ENCODE results near the gene PATJ. TPM values are rescaled to one million over a fixed set of nuclear protein-coding genes. Genes with fewer than 3 reads are reported as not detected.
"Not testable (repeated sequence)": the region's sequence is repeated elsewhere in the genome, so short reads cannot be mapped to it uniquely, and the experiment has no call there.

PATJ gene
- polyA plus RNA-seq, 1 donor = 3.5 TPM

DNA sequence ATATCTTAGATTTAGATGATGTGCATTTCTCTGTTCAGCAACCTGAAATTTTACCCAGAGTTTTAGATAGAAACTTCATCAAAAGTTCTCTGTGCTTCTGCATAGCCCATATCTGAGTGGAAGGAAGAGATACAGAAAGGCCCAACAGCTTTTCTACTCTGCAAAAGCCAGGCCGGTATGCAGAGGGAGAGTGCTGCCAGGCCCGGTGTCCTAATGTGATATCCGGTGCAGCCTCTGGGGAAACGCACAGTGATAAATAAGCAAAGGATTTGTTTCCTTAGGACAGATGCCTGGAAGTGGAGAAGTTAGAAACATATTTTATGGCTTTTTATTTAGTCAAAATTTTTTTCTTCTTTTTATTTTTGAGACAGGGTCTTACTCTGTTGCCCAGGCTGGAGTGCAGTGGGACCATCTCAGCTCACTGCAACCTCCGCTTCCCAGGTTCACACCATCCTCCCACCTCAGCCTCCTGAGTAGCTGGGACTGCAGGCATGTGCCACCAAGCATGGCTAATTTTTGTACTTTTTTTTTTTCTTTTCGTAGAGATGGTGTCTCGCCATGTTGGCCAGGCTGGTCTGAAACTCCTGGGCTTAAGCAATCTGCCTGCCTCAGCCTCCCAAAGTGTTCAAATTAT lies 145.8 kb downstream of the PATJ start:
- DNase-seq (ENCODE audit: low read depth) = no peak

DNA sequence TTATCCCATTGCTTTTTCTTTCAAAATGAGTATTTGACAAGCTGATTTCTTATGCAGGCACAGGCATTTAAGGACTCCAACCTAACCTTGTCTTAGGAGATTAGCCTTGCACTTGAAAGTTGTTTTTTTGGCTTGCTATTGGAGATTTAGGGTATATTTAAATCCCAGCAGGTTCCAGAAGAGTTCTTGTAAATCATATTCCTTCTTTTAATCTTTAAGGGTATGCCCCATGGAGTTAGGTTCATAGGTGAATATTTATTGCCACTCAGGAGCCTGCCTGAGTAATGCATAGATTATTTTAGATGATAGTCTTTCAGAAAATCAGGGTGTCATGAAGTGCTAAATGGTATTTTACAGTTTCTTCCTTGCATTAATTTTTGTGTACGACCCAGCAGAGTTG lies 146.5 kb downstream of the PATJ start:
- no peak for DNase-seq (ENCODE audit: low read depth)

DNA sequence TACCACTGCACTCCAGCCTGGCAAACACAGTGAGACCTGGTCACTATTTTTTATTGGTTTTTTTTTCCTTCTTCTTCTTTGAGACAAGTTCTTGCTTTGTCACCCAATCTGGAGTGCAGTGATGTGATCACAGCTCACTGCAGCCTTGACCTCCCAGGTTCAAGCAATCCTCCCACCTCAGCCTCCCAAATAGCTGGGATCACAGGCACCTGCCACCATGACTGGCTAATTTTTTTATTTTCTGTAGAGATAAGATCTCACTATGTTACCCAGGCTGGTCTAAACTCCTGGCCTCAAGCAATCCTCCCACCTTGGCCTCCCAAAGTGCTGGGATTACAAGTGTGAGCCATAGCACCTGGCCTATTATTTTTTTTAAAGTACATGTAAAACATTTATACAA lies 148.2 kb downstream of the PATJ start:
- not testable (repeated sequence) for DNase-seq (ENCODE audit: low read depth)

DNA sequence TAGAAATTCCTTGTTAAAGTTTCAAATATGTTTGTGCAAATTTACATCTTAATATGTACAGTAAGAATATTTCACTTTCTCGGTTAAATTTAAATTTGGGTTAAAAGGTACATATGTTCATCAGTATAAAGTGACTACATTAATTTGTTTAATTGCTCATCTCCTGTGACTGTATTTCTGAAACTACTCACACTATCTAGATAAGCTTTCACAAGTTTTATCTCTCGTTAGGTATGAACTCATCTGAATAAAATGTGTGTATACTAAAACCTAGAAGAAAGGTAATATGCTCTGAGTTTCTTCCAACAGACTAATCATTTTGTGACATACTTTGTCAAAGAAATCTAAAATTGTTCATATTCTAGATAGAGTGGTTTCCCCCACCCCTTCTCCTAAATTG lies 150.7 kb downstream of the PATJ start:
- no peak for DNase-seq (ENCODE audit: low read depth)

DNA sequence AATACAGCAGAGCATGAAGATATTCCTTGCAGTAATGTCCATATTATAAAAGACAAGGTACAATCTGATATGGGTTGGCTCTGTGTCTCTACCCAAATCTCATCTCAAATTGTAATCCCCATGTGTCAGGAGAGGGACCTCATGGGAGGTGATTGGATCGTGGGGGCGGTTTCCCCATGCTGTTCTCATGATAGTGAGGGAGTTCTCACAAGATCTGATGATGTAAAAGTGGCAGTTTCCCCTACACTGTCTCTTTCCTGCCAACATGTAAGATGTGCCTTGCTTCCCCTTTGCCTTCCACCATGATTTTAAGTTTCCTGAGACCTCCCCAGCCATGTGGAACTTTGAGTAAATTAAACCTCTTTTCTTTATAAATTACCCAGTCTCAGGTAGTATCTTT lies 152.0 kb downstream of the PATJ start:
- not testable (repeated sequence) for DNase-seq (ENCODE audit: low read depth)

DNA sequence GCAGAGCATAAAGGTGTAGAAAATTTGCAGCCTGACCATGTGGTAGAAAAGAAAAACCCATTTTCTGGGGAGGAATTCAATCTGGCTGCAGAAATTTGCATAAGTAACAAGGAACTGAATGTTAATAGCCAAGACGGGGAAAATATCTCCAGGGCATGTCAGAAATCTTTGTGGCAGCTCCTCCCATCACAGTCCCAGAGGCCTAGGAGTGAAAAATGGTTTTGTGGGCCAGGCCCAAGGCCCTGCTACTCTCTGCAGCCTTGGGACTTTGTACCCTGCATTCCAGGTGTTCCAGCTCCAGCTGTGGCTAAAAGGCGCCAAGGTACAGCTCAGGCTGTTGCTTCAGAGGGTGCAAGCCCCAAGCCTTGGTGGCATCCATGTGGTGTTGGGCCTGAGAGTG lies 152.9 kb downstream of the PATJ start:
- DNase-seq (ENCODE audit: low read depth) = no peak

DNA sequence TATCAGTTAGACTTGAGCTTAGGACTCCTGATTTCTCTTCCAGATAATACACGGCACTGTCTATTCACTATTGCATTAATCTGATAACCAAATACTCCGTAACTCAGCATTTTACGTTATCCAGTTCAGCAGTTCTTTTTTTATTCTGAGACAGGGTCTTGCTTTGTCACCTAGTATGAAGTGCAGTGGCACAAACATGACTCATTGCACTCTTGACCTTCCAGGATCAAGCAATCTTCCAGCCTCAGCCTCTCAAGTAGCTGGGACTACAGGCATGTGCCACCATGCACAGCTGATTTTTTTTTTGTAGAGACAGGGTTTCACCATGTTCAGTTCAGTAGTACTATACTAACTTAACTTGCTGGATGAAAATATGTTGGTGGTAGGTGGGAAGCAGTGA lies 156.4 kb downstream of the PATJ start:
- DNase-seq (ENCODE audit: low read depth) = no peak

DNA sequence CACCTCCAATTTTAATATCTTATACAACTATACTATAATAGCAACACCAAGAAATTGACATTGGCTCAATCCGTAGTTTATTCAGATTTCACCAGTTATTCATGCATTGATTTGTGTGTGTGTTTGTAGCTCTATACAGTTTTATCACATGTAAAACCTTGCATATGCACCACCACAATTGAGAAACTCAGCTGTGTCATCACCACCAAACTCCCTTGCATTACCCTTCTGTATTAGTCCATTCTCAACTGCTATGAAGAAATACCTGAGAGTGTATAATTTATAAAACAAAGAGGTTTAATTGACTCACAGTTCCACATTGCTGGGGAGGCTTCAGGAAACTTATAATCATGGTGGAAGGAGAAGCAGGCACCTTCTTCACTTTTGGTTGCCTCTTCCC lies 162.1 kb downstream of the PATJ start:
- no peak for DNase-seq (ENCODE audit: low read depth)

DNA sequence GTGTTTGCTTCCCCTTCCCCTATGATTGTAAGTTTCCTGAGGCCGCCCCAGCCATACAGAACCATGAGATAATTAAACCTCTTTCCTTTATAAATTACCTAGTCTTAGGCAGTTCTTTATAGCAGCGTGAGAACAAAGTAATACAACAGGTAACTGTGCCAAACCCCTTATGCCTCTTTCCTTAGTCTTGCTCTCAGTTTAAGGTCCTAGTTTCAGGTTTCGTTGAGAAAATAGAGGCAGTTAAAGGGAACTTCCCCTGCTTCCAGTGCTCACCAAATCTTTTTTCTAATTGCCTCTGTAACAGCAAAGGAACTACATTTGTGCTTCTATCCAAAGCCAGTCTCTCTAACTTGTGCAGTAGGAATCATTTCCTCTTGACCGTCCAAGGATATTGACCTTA lies 164.8 kb downstream of the PATJ start:
- DNase-seq (ENCODE audit: low read depth) = no peak

DNA sequence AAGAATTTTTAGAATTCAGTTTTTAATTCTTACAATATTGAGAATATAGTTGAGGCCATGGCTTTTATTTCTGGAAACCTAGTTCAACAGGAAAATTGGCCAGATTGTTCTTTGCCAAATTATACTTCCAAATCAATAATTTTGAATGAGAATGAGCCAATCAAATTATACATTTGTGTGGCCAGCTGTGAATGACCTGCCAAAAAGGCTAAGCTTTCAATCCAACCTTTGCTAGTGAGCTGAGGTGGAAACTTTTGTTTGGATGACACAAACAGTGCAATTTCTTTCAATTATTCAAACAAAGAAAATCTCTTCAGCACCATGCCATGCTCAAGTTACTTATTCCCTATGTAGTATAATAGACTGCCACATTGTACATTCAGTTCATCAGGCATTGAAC lies 167.8 kb downstream of the PATJ start:
- no peak for DNase-seq (ENCODE audit: low read depth)

DNA sequence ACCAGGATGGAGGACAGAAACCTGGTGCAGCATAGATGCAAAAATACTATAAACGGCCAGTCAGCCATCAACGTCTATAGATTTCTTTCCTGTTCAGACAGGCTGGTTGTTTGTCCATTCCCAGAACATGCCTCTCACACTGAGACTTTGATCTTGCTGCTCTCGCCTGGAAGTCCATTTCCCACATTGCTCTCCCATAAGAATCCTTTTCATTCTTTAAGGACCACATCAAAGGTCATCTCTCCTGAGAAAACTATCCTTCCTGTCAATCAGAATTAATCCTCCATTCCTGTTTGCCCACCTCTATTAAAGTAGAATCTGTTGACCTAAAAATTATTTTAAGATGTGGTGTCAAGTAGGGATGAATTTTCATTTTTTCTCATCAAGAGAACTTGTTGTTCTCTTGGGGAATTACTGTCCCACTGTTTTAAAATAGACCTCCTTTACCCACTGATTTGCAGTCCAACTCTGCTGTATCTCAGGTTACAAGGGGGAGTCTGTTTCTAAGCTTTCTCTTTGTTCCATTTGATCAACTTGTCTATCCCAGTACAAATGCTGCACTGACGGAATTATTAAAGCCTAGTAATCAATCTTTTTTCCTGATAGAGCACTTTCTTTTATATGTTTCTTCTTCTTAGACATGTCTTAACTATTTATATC lies 172.7 kb downstream of the PATJ start:
- DNase-seq (ENCODE audit: low read depth) = no peak

DNA sequence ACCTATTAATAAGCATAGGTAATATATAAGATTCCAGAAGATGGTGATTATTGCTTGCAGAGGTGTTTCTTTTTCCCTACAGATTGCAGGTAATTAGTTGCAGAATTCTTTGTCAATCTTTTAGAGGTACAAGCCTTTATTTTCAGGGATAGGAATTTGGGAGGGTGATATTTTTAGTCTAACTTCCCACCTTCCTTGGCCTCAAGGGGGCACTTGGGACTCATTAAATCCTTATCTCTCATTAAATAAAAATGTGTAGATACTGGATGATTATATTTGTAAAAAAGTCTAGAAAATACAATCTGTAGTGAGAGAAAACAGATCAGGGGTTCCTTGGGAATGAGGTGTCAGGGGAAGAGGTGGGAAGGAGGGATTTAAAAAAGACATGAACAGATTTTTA lies 179.2 kb downstream of the PATJ start:
- DNase-seq (ENCODE audit: low read depth) = no peak

DNA sequence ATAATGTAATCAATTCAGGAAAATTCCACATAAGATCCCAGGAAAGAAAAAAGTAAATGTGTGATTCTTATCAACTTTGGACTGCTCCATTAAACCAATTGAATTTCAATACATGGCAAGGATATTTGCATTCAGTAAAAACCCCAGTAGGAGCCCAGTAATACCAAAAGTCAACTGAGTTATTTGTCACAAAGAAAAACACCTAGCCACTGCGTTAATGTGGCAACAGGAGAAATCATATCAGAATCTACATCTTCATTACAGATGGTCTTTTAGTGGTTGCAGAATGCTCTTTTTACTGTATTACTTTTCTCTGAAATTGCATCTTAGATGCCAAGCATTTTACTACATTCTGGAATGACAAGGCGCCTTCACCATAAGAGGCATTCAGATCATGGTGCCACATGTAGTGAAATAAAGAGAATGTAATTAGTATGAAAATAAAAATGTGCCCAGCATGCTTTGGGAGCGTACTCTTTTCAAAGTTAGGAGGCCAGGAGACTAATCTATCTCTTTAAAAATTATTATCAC lies 180.7 kb downstream of the PATJ start:
- DNase-seq (ENCODE audit: low read depth) = no peak

DNA sequence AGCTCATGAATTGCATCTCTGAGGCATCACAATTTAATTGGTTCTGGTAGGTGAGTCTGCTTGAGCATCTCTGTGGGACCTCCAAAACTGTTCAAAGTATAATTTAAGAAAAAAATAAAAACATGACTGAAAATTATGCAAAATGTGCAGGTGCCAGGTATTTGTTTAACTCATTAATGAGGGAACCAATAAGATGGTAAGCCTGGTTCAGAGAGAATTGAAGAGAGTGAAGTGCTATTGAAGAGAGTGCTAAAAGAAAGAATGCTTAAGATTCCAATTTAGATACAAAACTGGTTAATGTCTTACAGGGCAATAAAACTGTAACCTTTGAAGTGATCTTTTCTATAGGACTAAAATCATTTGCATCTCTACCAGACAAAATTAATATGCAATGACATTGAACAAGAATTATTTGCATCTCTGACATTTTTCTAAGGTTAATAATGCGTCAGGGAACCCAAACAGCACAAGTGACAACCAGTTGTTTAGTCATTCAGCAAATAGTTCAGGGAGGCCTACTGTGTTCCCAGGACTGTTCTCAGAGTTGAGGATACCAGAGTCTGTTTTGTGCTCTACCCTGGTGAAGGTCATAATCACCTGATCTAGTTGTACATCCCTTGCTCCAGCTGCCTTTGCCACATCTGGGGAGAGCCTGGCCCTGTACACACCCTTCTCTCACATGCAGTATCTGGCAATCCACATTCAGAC lies 183.5 kb downstream of the PATJ start:
- DNase-seq (ENCODE audit: low read depth) = no peak

DNA sequence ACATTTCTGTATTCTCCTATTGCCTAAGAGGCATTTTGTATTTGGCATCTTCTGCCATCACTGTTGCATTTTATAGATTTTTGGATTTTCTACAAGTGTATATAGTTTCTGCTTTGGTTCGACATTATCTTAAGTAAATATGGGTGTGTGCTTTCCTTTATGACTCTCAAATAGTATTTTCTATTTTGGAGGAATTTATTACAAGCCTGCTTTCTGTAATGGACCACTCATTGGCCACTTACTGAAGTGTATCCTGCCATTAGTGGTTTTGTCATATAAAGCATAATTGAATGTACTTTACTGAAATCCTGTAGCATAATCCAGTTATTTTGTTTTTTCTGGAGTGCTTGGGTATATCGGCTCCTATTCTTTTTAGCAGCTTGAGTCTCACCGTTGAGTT lies 184.3 kb downstream of the PATJ start:
- no peak for DNase-seq (ENCODE audit: low read depth)

DNA sequence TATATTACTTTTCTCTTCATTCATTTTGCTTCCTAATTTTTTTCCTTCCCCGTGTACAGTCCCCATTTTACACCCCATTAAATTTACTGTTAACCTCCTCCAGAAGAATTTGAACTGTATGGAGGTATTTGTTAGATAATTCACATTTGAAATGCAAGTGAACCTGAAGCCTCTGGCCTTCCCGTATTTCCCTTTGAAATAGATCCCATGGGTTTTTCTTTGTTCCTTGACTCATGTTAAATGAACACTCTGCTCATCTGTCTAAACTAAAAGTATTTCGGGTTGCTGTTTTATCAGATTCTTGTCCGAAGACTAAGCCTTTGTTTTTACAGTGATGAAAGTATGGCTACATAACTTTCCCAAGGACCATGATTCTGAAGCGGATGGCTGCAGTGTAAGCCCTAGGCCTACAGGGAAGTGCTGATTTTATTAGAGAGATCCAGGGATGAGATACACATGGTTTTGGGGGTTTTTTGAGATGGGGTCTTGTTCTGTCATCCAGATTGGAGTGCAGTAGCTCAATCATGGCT lies 187.9 kb downstream of the PATJ start:
- DNase-seq (ENCODE audit: low read depth) = no peak

DNA sequence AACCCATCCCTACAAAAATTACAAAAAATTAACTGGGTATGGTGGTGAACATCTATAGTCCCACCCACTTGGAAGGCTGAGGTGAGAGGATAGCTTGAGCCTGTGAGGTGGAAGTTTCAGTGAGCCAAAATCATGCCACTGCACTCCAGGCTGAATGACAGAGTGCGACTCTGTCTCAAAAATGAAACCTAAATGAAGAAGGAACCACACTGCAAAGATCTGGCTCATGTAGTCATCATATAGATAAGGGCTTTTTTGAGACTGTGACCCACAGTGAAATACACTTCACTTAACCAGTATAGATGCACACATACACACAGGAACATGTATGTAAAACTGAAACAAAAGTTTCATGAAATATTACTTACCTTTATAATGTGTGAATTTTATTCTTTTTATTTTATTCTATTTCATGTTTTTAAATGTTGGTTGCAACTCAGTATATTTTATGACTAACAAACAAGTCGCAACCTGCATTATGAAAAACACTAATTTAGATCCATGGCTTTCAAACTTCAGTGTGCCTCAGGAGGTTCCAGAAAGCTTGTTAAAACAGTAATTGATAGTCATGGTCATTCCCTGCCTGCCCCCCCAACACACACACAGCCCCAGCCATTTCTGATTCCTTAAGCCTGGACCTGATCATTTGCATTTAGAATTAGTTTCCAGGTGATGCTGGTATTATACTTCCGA lies 189.5 kb downstream of the PATJ start:
- no peak for DNase-seq (ENCODE audit: low read depth)

DNA sequence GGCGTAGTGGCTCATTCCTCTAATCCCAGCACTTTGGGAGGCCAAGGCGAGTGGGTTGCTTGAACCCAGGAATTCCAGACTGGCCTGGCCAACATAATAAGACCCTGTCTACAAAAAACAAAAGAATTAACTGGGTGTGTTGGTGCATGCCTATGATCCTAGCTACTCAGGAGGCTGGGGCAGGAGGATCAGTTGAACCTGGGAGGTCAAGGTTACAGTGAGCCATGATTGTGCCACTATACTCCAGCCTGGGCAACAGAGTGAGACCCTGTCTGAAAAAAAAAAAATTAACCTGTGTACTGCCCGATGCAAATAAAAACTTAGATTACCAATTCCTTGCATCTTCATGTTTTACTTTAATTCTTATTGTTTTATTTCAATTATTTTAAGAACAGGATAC lies 193.2 kb downstream of the PATJ start:
- no peak for DNase-seq (ENCODE audit: low read depth)

DNA sequence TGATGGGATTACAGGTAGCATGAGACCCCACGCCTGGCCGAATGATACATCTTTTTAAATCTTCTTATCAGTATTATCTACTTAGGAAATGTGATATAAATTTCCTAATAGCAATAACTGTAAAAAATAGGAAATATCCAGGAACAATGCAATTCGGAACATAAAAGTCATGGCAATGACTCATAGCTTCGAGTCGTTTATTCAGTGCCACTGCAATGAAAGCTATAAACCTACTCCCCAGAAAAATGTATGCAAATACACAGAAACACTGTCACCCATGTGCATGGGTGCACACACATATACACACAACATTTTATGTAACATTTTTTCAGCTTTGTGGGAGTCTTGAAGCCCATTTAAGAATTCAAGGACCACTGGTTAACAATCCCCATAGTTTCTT lies 194.6 kb downstream of the PATJ start:
- no peak for DNase-seq (ENCODE audit: low read depth)

DNA sequence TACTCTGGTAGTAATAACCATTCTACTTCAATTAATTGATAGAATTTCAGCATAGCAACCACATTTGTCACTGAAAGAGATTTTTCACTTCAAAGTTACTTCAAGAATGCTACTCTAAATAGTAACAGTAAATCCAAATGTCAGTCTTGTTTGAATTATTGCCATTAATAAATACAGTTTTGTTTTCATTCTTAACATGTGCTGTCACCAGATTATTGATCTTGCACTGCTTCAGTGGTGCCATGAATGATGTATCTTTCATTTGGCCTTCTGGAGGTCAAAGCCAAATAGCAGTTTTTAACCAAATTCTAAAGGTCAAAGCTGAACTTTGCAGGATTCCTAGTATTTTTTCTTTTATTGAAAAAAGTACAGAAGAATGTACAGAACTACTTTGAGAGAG lies 199.5 kb downstream of the PATJ start:
- no peak for DNase-seq (ENCODE audit: low read depth)

DNA sequence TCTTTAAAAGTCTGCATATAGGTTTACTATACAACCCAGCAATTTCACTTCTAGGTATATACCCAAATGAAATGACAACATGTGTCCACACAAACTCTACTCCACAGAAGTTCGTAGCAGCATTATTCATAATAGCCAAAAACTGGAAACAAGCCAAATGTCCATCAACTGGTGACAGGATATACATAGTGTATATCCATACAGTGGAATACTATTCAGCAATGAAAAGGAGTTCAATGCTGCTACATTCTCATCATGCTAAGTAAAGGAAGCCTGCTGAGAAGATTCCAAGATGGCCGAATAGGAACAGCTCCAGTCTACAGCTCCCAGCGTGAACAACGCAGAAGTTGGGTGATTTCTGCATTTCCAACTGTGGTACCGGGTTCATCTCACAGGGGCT lies 200.6 kb downstream of the PATJ start:
- no peak for DNase-seq (ENCODE audit: low read depth)

DNA sequence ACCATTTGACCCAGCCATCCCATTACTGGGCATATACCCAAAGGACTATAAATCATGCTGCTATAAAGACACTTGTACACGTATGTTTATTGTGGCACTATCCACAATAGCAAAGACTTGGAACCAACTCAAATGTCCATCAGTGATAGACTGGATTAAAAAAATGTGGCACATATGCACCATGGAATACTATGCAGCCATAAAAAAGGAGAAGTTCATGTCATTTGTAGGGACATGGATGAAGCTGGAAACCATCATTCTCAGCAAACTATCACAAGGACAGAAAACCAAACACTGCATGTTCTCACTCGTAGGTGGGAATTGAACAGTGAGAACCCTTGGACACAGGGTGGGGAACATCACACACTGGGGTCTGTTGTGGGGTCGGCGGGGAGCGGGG lies 206.4 kb downstream of the PATJ start:
- DNase-seq (ENCODE audit: low read depth) = not testable (repeated sequence)

Measured in forelimb muscle (tissue), 1 donor.